ENCODE measurements around the gene SHB.

SHB gene

GRCh38 chr9:38096238-38096805, 27.3 kb upstream of the SHB start:
- H3K27ac ChIP-seq = no peak overlapping the region
- TF ChIP-seq ZFX (IDR thresholded peaks at IDR 0.05; ENCODE audit: borderline replicate concordance) (no peak), CTCF (IDR thresholded peaks at IDR 0.05) (no peak)

- no peak for TF ChIP-seq ZFX (IDR thresholded peaks at IDR 0.05; ENCODE audit: borderline replicate concordance)
- TF ChIP-seq CTCF (IDR thresholded peaks at IDR 0.05) = no peak
- H3K27ac ChIP-seq = no peak overlapping the region
These were observed 25.1 kb upstream of the SHB start for GRCh38 chr9:38094165-38094564.

- H3K27ac ChIP-seq = no peak overlapping the region
- TF ChIP-seq ZFX (IDR thresholded peaks at IDR 0.05; ENCODE audit: borderline replicate concordance) = no peak
- no peak for TF ChIP-seq CTCF (IDR thresholded peaks at IDR 0.05)
These were observed 23.6 kb upstream of the SHB start for GRCh38 chr9:38092656-38093055.

- TF ChIP-seq CTCF (IDR thresholded peaks at IDR 0.05) (no peak), ZFX (IDR thresholded peaks at IDR 0.05; ENCODE audit: borderline replicate concordance) (no peak)
- H3K27ac ChIP-seq = no peak overlapping the region
These were observed 23.1 kb upstream of the SHB start for GRCh38 chr9:38092200-38092524.

- no peak for TF ChIP-seq ZFX (IDR thresholded peaks at IDR 0.05; ENCODE audit: borderline replicate concordance)
- H3K27ac ChIP-seq = no peak overlapping the region
These were observed 22.5 kb upstream of the SHB start for GRCh38 chr9:38091310-38092199.

GRCh38 chr9:38090170-38090569, 21.1 kb upstream of the SHB start:
- TF ChIP-seq CTCF (IDR thresholded peaks at IDR 0.05) = no peak
- no peak for TF ChIP-seq ZFX (IDR thresholded peaks at IDR 0.05; ENCODE audit: borderline replicate concordance)

GRCh38 chr9:38089387-38090165, 20.5 kb upstream of the SHB start:
- TF ChIP-seq ZFX (IDR thresholded peaks at IDR 0.05; ENCODE audit: borderline replicate concordance) (no peak), CTCF (IDR thresholded peaks at IDR 0.05) (no peak)
- H3K27ac ChIP-seq = no peak overlapping the region

More at GRCh38 chr9:38090170-38090569, 21.1 kb upstream of the SHB start:
- no peak overlapping the region for H3K27ac ChIP-seq

All from 22Rv1 (cell line).